Skeletal muscle tissue (tissue), 4 donors: ENCODE measurements around the gene HUS1. TPM values are rescaled to one million over a fixed set of nuclear protein-coding genes. Genes with fewer than 3 reads are reported as not detected.

Experiments used
- H3K27ac ChIP-seq: one replicate; pipeline ENCODE4 v1.7.0; 2013; ENCODE audit warnings: mild to moderate bottlenecking, low read depth, low read length, inconsistent platforms
- H3K27me3 ChIP-seq, 3 donors: one replicate each; pipeline ENCODE4 v1.7.0; 2013; ENCODE audit warnings: low read length in 3 of 3; ENCODE audit not compliant: control insufficient read depth in 3 of 3, insufficient read depth in 3 of 3
- H3K36me3 ChIP-seq, 3 donors: one replicate each; pipeline ENCODE4 v1.7.0; 2013; ENCODE audit warnings: low read length in 3 of 3; ENCODE audit not compliant: control insufficient read depth in 3 of 3, insufficient read depth in 3 of 3
- H3K4me1 ChIP-seq, 3 donors: one replicate each; pipeline ENCODE4 v1.7.0; 2013; ENCODE audit warnings: low read length in 3 of 3, mild to moderate bottlenecking in 3 of 3; ENCODE audit not compliant: control insufficient read depth in 3 of 3, insufficient read depth in 3 of 3
- H3K4me3 ChIP-seq, 3 donors: one replicate each; pipeline ENCODE4 v1.7.0; 2013; ENCODE audit warnings: low read length in 3 of 3
- H3K9ac ChIP-seq, 3 donors: one replicate each; pipeline ENCODE4 v1.7.0; 2013; ENCODE audit warnings: low read length in 3 of 3, mild to moderate bottlenecking in 3 of 3, moderate library complexity in 2 of 3, low read depth in 1 of 3
- H3K9me3 ChIP-seq, 3 donors: one replicate each; pipeline ENCODE4 v1.7.0; 2013; ENCODE audit warnings: low read length in 3 of 3; ENCODE audit not compliant: control insufficient read depth in 3 of 3
- total RNA-seq: library from RNA; depleted of rRNA; stranded (reverse); fragments of >200 nt; gene quantifications from one replicate; pipeline ENCODE4 v1.2.3, GENCODE V29; 2014
- donor health status: Osteomylitis.

The HUS1 gene
- total RNA-seq, 1 donor from 2014 or later = 10.4 TPM

DNA sequence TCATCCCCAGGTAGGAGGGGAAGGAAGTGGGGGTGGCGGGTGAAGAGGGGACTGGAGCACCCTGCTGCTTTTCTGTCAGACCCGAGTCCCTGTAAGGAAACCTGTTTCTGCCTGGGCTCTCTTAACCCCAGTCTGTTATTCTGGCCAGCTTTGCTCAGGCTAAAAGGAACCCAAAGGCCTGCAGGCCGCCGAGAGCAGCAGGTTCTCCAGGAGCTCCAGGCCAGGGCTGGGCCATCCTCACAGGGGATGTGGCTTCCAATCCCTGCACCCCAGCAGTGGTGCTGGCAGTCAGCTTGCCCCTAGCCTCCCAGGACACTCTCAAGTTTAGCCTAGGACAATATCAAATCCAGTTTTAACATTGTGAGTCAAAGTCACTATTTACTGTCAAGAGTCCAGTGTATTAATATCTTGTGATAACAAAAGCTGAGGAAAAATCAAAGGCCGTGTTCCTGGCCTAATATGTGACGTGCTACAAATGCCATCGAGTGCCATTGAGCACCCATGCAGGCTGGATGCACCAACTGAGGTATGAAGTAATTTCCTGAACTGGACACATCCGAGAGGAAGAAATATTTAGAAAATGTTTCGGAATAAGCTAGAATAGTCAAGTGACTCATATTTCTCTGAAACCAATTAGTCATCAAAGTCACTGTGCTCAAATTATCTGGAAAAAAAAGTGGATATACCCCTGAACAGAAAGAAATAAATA is 38.1 kb downstream of the HUS1 start:
- Histone ChIP-seq H3K4me3 (no peak overlapping the region), H3K27ac (peak overlapping the region; percentile 46), H3K9me3 (no peaks in the 10 kb centered on the region), H3K36me3 (peaks cover 0 to 3% (median 0%) of the 10 kb centered on the region in 3 donors), H3K9ac (peak overlapping the region in 1 of 3 donors; percentile 45), H3K27me3 (no peaks in the 10 kb centered on the region), H3K4me1 (peaks cover 0 to 10% (median 2%) of the 10 kb centered on the region in 3 donors)

DNA sequence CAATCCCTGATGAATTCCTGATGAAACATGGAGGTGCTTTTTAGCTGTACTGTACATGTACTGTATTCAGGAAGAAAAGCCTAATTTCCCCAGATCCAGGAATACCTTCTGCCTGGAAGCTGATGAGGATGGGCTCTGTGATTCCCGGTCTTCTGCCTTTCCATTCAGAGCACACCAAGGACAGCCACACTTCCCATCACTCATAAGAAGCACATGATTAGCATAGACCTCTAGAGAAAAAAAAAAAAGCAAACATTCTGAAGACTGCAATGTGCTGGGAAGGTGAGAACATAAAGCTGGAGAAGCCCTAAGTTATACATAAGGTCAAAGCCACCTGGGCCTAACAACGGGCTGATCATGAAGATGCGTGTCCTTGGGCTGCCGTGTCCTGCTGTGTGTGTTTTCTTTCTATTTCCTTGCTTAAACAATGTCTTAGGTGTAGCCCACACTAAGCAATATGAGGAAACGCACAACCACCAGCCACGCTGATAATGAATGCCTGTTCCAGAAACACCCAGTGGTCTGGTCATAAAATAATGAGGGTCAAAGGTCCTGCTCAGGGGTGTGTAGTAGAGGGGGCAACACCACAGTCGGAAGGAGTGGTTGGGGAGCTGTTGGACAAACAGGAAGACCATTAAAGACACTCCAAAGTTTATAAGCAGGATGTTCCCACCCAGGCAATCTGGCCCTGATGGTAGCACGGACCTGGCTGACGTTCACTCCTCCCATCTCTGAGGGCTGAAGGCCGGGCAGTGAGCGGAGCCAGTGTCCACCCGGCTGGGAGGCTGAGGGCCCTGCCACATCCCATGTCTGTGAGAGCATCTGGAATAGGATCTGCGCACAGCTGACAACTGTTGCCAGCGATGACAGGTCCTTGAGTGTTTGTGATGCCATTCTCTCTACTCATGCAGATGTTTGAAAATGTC is 39.1 kb downstream of the HUS1 start:
- Histone ChIP-seq H3K9ac (no peak overlapping the region), H3K4me3 (no peak overlapping the region)

GRCh38 chr7:47939425-47940036 is 39.9 kb downstream of the HUS1 start:
- Histone ChIP-seq H3K4me3 (no peak overlapping the region), H3K4me1 (peaks cover 0 to 9% (median 0%) of the 10 kb centered on the region in 3 donors), H3K9ac (no peak overlapping the region), H3K27me3 (no peaks in the 10 kb centered on the region), H3K9me3 (no peaks in the 10 kb centered on the region), H3K27ac (peak overlapping the region; percentile 39), H3K36me3 (peaks cover 0 to 4% (median 3%) of the 10 kb centered on the region in 3 donors)

More for the DNA sequence above, 39.1 kb downstream of the HUS1 start:
- Histone ChIP-seq H3K9me3 (no peaks in the 10 kb centered on the region), H3K4me1 (peaks cover 0 to 9% (median 0%) of the 10 kb centered on the region in 3 donors), H3K36me3 (peaks cover 0 to 4% (median 3%) of the 10 kb centered on the region in 3 donors), H3K27ac (peak overlapping the region; percentile 46), H3K27me3 (no peaks in the 10 kb centered on the region)

- no peak overlapping the region for H3K27ac ChIP-seq
- H3K4me3 ChIP-seq = no peak overlapping the region
- peaks cover 0 to 4% (median 3%) of the 10 kb centered on the region in 3 donors for H3K36me3 ChIP-seq
- no peak overlapping the region for H3K9ac ChIP-seq
- H3K27me3 ChIP-seq = no peaks in the 10 kb centered on the region
- no peaks in the 10 kb centered on the region for H3K9me3 ChIP-seq
- H3K4me1 ChIP-seq = peaks cover 0 to 9% (median 0%) of the 10 kb centered on the region in 3 donors
Observed at GRCh38 chr7:47938574-47939165, 40.7 kb downstream of the HUS1 start.

DNA sequence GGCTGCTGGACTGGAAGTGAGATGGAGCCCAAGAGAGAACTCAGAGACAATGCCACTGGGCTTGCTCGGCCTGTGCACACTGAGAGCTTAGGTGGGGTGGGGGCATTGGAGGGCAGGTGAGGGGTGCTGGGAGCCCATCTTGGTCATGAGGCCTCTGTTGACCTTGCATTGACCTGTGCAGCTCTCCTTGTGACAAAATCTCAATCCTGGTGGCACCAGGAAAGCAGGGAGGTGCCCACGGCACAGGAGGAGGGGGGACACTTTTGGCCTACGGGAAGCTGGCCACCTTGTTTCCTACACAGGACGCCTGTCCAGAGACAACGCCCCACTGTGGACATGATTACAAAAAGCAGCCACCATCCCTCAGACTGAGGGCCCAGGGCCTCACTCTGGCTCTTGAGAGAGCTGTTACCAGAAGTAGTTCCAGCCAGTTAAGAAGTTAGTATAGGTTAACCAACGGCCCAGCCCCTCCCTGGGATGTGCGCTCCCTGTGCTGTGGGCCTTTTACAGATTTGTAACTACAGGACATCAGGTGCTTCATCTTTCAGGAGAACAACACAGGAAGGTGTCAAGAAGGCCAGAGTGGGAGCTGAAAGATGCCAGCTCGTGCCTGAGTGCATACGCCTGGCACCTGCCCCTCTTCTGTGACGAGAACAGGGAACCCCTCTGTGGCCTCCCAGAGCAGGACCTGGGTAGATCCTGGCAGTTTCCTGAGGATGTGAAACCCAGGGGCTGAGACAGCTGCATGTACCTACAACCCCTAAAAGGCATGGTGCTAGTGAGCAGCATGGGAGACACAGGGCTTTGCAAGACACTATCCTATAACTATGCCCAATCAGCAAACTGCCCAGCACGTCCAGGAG is 41.5 kb downstream of the HUS1 start:
- Histone ChIP-seq H3K9ac (no peak overlapping the region), H3K4me3 (no peak overlapping the region), H3K27ac (no peak overlapping the region), H3K27me3 (no peaks in the 10 kb centered on the region), H3K9me3 (no peaks in the 10 kb centered on the region), H3K36me3 (peaks cover 0 to 4% (median 3%) of the 10 kb centered on the region in 3 donors), H3K4me1 (peaks cover 0 to 9% (median 0%) of the 10 kb centered on the region in 3 donors)

DNA sequence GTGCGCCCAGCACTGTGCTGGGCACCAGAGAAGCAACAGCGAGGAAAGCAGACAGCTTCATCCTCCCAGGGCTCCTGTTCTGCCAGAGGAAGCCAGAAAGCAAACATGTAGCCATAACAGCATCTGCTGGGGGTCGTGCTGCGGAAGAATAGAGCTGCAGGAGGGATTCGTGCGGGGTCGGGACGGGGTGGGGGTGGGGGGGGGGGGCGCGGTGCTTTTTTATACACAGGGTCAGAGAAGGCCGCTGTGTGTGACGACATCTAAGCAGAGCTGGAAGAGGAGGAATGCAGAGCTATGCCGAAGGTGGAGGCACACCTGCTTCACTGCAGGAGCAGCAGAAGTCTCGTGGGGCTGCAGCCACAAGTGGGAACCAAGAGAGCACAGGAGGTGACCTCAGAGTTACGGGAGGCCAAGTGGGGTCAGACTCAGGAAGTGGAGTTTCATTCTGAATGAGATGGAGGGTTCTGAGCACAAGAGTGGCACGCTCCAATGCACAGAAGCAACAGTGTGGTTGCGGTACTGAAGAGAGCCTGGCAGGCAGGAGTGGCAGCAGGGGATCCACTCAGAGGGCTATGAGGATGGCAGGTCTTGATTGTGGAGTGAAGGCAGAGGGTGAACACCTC is 42.2 kb downstream of the HUS1 start:
- Histone ChIP-seq H3K9me3 (no peaks in the 10 kb centered on the region), H3K9ac (no peak overlapping the region), H3K36me3 (peaks cover 0 to 4% (median 3%) of the 10 kb centered on the region in 3 donors), H3K4me3 (no peak overlapping the region), H3K27me3 (no peaks in the 10 kb centered on the region), H3K4me1 (peaks cover 0 to 15% (median 6%) of the 10 kb centered on the region in 3 donors), H3K27ac (no peak overlapping the region)

DNA sequence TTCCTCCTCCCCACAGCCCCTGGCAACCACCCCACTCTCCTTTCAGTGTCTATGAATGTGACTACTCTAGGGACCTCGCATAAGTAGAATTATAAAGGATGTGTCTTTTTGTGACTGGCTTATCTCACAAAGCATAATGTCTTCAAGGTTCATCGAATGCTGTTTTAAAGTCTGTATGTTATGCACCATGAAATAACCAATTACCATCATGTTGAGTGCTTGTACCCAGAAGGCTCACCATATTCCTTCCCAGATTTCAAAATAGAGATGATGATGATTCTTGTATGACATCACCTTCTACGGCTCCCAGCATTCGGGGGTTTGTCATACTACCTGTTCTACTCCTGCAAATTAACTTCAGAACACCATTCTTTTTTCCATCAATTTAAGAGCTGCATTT is 43.1 kb downstream of the HUS1 start:
- peaks cover 0 to 16% (median 13%) of the 10 kb centered on the region in 3 donors for H3K4me1 ChIP-seq
- no peaks in the 10 kb centered on the region for H3K9me3 ChIP-seq
- no peak overlapping the region for H3K4me3 ChIP-seq
- no peak overlapping the region for H3K9ac ChIP-seq
- H3K27me3 ChIP-seq = no peaks in the 10 kb centered on the region
- H3K36me3 ChIP-seq = peaks cover 0 to 4% (median 3%) of the 10 kb centered on the region in 3 donors
- no peak overlapping the region for H3K27ac ChIP-seq

- peaks cover 0 to 4% (median 3%) of the 10 kb centered on the region in 3 donors for H3K36me3 ChIP-seq
- H3K4me1 ChIP-seq = peaks cover 0 to 19% (median 11%) of the 10 kb centered on the region in 3 donors
- no peaks in the 10 kb centered on the region for H3K9me3 ChIP-seq
- no peak overlapping the region for H3K27ac ChIP-seq
- H3K9ac ChIP-seq = no peak overlapping the region
- H3K27me3 ChIP-seq = no peaks in the 10 kb centered on the region
- no peak overlapping the region for H3K4me3 ChIP-seq
Observed at GRCh38 chr7:47935336-47935735, 44.1 kb downstream of the HUS1 start.
